8988T (cell line): ENCODE measurements around the gene CYTH3.

ENCODE experiments used
- DNase-seq: peaks from one replicate; pipeline ENCODE4 v3.0.0; 2011

Gene CYTH3

DNA sequence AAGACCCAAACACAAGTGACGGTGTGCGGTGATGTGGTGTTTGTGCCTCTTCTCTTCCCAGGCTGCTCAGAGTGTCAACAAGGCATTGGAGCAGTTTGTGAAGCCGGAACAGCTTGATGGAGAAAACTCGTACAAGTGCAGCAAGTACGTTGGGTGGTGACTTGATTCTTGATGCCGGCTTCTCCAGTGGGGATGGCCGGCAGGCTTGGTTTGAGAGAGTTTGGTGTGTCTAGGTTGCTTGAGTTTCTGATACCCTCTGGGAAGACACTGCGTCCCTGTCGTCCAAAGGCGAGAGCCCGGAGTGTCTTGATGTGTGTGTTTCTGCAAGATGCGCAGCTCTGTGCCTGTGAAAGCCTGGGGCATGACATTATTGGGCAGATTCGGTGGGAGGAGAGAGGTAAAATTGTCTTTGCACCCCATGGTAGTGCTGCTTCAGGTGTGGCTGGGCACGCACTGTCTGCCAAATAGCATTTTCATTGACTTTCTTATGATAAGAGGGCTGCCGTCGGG lies 129.5 kb downstream of the CYTH3 start:
- no peak for DNase-seq

DNA sequence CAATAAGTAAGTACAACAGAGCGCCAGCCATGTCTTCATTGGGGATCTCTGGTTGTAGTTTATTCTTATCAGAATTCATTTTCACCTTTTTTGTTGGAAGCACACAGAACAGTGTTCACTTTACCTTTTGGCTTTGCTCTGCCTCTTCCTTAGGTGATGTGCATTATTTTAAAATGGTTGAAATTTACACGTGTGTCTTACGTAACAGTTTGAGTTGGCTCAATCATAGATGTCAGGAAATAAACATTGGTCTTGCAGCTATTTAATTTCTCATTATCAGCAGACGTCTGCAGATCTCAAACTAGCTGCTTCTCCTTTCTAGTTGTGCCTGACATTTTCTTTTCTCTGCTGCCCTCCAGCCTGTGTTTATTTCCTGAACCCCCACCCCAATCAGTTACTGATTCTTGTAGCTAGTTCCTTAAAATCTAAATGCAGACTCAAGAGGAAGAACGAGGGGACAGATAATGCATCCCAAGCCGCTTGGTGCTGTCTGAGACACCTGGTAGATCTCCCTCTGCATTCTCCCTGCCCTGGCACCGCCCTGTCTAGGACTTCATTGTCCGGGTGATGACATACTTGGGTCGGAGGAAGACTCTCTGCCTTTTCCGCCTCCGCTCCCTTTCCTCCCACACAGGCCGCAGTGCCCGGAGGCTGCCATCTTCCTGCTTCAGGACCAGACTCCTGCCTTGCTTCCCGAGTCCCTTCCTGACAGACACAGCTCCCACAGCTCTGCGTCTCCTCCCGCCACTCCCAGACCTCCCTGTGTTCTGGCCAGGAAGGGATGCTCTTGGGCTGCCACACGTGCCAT lies 133.0 kb downstream of the CYTH3 start:
- DNase-seq = no peak

DNA sequence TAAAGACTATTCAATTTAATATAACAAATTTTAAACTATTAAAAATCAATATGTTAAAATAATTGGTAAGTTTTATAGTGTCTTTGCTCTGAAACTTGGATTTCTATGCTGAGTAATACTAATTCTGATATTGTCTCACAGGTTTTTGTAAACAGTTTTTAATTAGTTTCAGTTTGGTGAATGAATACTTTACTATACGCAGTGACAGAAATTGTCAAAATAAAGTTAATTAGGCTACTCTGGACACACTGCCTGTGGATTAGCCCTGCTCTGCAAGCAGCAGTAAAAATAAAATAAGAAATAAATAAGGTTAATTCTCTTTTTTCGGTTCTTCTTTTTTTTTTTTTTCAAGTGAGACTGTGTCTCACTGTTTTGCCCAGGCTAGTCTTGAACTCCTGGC lies 135.9 kb downstream of the CYTH3 start:
- DNase-seq = no peak

DNA sequence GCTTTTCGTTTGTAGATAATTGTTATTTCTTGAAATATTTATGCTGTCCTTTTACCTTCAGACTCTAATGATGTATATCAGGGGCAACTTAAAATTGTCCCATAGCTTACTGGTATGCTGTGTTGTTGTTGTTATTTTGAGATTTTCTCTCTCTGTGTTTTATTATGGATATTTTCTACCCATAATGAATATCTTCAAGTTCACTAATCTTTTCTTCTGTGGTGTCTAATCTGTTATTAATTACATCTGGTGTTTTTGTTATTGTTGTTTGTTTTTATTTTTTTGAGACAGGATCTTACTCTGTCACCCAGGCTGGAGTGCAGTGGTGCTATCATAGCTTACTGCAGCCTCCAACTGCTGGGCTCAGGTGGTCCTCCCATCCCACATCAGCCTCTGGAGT lies 139.2 kb downstream of the CYTH3 start:
- DNase-seq = no peak

DNA sequence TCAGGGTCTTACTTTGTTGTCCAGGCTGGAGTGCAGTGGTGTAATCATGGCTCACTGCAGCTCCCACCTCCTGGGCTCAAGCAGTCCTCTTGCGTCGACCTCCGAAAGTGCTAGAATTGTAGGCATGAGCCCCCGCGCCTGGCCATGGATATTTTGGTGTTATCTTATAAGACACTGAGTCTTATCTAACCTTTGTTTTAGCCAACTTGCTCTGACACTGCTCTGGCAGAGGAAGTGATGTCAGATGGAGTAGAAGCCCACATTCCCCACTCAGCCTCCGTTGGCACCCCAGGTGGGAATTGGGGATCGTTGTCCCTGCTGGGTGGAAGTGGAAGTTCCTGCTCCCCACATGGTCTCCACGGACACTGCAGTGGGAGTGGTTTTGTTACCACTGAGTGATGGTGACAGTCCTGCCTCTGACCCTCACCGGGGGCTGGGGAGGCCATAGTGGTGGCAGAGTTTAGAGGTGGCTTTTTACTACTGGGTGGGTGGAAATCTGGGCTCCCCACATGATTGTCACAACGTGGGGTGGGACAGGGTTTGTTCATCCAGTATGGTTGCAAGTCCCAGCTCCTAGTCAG lies 142.3 kb downstream of the CYTH3 start:
- no peak for DNase-seq

DNA sequence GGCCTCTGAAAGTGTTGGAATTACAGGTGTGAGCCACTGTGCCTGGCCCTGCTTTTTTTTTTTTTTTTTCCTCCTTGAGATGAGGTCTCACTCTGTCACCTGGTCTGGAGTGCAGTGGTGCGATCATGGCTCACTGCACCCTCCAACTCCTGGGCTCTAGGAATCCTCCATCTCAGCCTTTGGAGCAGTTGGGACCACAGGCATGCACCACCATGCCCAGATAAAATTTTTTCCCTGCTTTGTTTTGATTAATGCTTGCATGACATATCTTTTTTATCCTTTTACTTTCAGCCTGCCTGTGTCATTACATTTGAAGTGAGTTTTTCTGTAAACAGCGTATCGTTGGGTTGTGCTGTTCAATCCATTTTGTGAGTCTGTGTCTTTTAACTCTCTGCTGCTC lies 144.2 kb downstream of the CYTH3 start:
- DNase-seq = no peak

DNA sequence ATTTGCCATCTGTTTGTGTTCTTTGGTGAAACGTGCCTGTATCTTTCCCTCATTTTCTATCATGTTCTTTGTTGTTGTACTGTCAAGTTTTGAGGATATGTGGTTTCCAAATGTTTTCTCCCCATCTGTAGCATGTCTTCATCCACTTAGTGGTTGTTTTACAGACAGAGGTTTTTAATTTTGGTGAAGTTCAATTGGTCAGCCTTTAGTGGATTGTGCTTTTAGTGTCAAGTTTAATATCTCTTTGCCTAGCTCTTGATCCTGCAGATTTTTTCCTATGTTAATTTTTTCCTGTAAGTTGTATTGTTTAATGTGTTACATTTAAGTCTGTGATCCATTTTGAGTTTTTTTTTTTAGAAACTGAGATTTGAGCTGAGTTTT lies 145.3 kb downstream of the CYTH3 start:
- no peak for DNase-seq

DNA sequence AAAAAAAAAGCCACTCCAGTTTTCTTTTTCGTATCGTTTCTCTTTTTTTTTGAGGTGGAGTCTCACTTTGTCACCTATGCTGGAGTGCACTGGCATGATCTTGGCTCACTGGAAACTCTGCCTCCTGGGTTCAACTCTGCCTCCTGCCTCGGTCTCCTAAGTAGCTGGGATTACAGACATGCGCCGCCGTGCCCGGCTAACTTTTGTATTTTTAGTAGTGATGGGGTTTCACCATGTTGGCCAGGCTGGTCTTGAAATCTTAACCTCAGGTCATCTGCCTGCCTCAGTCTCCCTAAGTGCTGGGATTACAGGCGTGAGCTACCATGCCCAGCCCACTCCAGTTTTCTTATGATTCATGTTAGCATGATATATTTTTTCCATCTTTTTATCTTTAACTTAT lies 148.6 kb downstream of the CYTH3 start:
- no peak for DNase-seq

DNA sequence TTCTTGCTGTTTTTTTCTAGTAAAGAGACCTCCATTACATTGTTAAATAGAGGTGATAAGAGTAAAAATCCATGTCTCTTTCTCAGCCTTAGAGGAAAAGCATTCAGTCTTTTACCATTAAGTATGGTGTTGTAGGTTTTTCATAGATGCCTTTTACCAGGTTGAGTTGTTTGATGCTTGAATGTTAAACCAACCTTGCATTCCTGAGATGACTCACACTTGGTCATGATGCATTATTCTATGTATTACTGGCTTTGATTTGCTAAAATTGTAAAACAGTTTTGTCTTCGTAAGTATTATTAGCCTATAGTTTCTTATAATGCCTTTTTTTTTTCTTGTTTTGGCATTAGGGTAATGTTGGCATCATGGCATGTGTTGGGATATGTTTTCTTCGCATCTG lies 151.3 kb downstream of the CYTH3 start:
- no peak for DNase-seq

DNA sequence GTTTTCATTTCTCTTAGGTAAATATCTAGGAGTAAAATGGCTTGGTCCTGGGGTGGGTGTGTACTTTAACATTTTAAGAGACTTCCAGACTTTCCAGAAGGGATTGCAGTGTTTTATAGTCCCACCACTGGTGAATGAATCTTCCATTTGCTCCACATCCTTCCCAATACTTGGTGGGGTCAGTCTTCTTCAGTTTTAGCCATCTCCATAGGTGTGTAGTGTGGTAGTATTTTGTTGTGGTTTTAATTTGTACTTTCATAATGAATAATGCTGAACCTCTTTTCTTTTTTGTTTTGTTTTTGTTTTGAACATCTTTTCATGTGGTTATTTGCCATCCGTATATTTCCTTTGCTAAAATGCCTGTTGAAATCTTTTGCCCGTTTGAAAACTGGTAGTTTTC lies 154.9 kb downstream of the CYTH3 start:
- no peak for DNase-seq

DNA sequence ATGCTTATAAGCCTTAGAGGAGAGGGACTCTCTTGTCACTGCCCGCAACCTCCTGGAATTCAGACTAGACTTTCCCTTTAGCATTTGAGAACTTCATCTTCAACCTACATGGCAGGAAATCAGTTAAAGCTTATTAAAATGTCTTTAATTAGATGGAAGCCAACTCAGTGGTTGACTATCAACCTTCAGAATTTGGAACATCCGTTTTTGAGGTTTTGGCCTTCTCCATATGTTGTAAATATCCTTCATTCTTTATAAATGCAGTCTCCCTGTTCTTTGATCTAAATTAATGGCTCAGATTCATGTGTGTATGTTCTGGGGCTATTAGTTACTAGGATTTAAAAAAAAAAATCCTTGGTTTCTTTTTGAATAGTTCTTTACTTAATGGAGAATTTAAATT lies 156.2 kb downstream of the CYTH3 start:
- DNase-seq = no peak
